ENCODE results near the gene CHAF1B.

Gene CHAF1B

GRCh38 chr21:36422279-36423098 is 37.3 kb downstream of the CHAF1B start:
- H3K27ac ChIP-seq = no peak overlapping the region
- TF ChIP-seq, protein P1, sequence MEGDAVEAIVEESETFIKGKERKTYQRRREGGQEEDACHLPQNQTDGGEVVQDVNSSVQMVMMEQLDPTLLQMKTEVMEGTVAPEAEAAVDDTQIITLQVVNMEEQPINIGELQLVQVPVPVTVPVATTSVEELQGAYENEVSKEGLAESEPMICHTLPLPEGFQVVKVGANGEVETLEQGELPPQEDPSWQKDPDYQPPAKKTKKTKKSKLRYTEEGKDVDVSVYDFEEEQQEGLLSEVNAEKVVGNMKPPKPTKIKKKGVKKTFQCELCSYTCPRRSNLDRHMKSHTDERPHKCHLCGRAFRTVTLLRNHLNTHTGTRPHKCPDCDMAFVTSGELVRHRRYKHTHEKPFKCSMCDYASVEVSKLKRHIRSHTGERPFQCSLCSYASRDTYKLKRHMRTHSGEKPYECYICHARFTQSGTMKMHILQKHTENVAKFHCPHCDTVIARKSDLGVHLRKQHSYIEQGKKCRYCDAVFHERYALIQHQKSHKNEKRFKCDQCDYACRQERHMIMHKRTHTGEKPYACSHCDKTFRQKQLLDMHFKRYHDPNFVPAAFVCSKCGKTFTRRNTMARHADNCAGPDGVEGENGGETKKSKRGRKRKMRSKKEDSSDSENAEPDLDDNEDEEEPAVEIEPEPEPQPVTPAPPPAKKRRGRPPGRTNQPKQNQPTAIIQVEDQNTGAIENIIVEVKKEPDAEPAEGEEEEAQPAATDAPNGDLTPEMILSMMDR (IDR thresholded peaks at IDR 0.05) = peak; percentile 88
- TF ChIP-seq ZFX (IDR thresholded peaks at IDR 0.05; ENCODE audit: borderline replicate concordance) = no peak

DNA sequence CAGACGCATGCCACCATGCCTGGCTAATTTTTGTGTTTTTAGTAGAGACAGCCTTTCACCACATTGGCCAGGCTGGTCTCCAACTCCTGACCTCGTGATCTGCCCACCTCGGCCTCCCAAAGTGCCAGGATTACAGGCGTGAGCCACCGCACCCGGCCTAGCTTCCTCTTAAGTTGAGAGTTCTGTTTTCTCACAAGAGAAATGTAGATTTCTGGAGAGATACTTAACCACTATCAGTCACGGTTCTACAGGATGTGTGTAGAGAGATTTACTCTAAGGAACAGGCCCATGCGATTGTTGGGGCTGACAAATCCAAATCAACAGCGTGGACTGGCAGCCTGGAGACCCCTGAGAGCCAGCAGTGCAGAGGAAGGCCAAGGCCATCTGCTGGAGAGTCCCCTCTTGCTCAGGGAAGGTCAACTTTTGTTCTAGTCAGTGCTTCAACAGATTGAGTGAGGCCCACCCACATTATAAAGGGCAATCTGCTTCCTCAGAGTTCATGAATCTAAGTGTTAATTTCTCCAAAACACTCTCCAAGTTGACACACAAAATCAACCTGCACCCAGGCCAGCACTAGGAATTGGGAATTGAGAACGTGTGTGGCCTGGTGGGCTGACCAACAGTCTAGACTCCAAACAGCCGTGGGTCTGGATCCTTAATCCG is 38.7 kb downstream of the CHAF1B start:
- TF ChIP-seq, protein P1 (IDR thresholded peaks at IDR 0.05) = no peak
- no peak for TF ChIP-seq ZFX (IDR thresholded peaks at IDR 0.05; ENCODE audit: borderline replicate concordance)

GRCh38 chr21:36424592-36424991 is 39.4 kb downstream of the CHAF1B start:
- TF ChIP-seq, protein P1 (IDR thresholded peaks at IDR 0.05) = no peak
- no peak for TF ChIP-seq ZFX (IDR thresholded peaks at IDR 0.05; ENCODE audit: borderline replicate concordance)

More for the DNA sequence above, 38.7 kb downstream of the CHAF1B start:
- no peak overlapping the region for H3K27ac ChIP-seq

DNA sequence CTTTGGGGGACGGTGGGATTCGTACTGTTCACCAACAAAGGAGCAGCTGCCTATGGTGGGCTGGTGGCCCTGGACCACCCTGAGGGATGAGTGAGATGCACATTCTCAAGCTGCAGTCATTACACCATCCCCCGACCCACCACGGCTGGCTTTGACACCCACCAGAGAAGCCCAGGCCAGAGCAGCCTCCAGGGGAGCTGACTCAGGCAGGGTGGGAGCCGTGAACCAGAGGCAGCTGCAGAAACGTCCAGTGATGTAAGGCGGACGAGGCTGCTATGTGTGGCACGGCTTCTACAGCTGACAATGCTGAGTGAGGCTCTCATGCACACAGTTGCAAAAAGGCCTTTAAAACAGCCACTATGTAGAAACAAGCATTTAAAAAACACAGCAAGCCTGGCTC is 40.1 kb downstream of the CHAF1B start:
- TF ChIP-seq ZFX (IDR thresholded peaks at IDR 0.05; ENCODE audit: borderline replicate concordance) = no peak
- TF ChIP-seq, protein P1 (IDR thresholded peaks at IDR 0.05) = no peak
- H3K27ac ChIP-seq = no peak overlapping the region

More at GRCh38 chr21:36424592-36424991, 39.4 kb downstream of the CHAF1B start:
- no peak overlapping the region for H3K27ac ChIP-seq

GRCh38 chr21:36427502-36427901 is 42.3 kb downstream of the CHAF1B start:
- no peak overlapping the region for H3K27ac ChIP-seq
- TF ChIP-seq ZFX (IDR thresholded peaks at IDR 0.05; ENCODE audit: borderline replicate concordance) = no peak
- TF ChIP-seq, protein P1 (IDR thresholded peaks at IDR 0.05) = no peak

- H3K27ac ChIP-seq = no peak overlapping the region
- no peak for TF ChIP-seq ZFX (IDR thresholded peaks at IDR 0.05; ENCODE audit: borderline replicate concordance)
- TF ChIP-seq, protein P1 (IDR thresholded peaks at IDR 0.05) = no peak
Measured at GRCh38 chr21:36428761-36429432, 43.7 kb downstream of the CHAF1B start.

Data from 22Rv1 (cell line).